Stimulated activated naive B cell treated with anti-CD40 and anti-IgM and Interleukin-4, amounts not matched to agents 10 μg/mL and 1 μg/mL and 100 μg/mL, for 72 hours (primary cell): Measurements from ENCODE around the gene MFN1.

ENCODE experiments used
- ATAC-seq, 2 donors: fragments of 150-1000 bp; cut with Tn5 transposase; replicated peaks; 2 replicates each; pipeline ENCODE4 v1.10.0; 2021; ENCODE audit warnings: moderate library complexity in 1 of 2
- DNase-seq: peaks from one replicate; pipeline ENCODE4 v3.0.0; 2021
- H3K27ac Mint-ChIP-seq: one replicate; pipeline ENCODE4 v1.8.0; 2022; ENCODE audit warnings: mild to moderate bottlenecking, mixed read lengths
- H3K27me3 Mint-ChIP-seq, 2 donors: one replicate each; pipeline ENCODE4 v1.8.0; 2022; ENCODE audit warnings: mixed read lengths in 2 of 2
- H3K36me3 Mint-ChIP-seq, 2 donors: one replicate each; pipeline ENCODE4 v1.8.0; 2022; ENCODE audit warnings: mixed read lengths in 2 of 2, mild to moderate bottlenecking in 1 of 2
- H3K4me1 Mint-ChIP-seq, 2 donors: one replicate each; pipeline ENCODE4 v1.8.0; 2022; ENCODE audit warnings: mixed read lengths in 2 of 2, mild to moderate bottlenecking in 1 of 2
- H3K4me3 Mint-ChIP-seq, 2 donors: one replicate each; pipeline ENCODE4 v1.8.0; 2022; ENCODE audit warnings: mild to moderate bottlenecking in 2 of 2, mixed read lengths in 2 of 2, moderate library complexity in 1 of 2
- H3K9me3 Mint-ChIP-seq, 2 donors: one replicate each; pipeline ENCODE4 v1.8.0; 2022; ENCODE audit warnings: mixed read lengths in 2 of 2, mild to moderate bottlenecking in 1 of 2

The MFN1 gene

GRCh38 chr3:179322286-179323196 is 25.0 kb upstream of the MFN1 start, which contains the start of gene ZNF639:
Gene ZNF639, plus strand, starts transcription at chr3:179323031. Its CDS starts 5,263 bp downstream, at chr3:179328294.
- ATAC-seq (peak; percentile 86 to 90), DNase-seq (peak; percentile 84)
- Mint-ChIP-seq H3K4me1 (peaks cover 17 to 35% of the 10 kb centered on the region in 2 donors), H3K27me3 (no peaks in the 10 kb centered on the region), H3K4me3 (peak within 1 kb of the TSS; percentile 88 to 89), H3K9me3 (no peaks in the 10 kb centered on the region), H3K27ac (peak within 1 kb of the TSS; percentile 94), H3K36me3 (peaks cover 0 to 4% of the 10 kb centered on the region in 2 donors)

DNA sequence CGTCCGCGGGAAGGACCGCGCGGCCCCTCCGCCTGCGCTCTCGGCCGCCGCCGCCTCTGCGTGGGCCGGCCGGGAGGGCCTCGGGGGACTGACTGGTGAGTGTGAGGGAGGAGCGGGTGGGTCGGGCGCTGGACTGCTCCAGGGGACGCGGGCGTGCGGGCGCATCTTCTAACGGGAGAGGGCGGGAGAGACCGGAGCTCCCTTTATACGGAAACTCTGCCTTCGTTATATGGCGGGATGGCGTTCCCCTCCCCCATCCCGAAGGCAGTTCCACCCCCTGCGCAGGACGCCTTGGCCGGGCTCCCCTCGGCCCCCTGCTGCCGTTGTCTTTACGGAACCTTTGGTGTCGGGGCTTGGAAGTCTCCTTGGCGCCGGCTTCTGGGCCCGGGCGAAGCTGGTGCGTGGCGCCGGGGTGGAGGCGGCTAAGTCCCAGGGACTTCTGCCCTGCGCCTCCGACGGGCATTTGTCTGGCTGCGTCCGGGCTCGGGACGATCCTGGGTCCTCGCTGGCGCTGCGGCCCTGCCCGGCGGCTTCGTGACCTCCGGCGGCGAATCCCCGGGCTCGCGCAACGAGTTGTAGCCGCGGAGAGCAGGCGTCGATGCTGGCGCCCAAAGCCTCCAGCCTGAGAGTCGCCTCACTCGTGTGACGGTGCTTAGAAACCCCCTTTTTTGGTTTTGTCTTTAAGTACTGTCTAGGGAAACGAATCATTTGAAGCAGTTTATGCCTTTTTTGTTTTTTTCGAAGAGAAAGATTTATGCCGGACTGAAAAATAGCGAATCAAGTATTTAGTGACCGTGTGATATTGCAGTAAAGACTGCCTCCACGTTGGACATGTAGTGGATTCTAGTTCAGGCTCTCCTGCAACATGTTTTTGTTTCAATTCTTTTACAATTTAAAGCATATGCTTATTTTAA is 24.1 kb upstream of the MFN1 start:
- Mint-ChIP-seq H3K4me1 (peaks cover 17 to 35% of the 10 kb centered on the region in 2 donors), H3K9me3 (no peaks in the 10 kb centered on the region), H3K27ac (peak overlapping the region; percentile 94), H3K36me3 (peaks cover 0 to 4% of the 10 kb centered on the region in 2 donors), H3K4me3 (peak overlapping the region; percentile 84 to 89), H3K27me3 (no peaks in the 10 kb centered on the region)
- DNase-seq (peak; percentile 70), ATAC-seq (peak; percentile 69 to 71)

- Mint-ChIP-seq H3K9me3 (no peaks in the 10 kb centered on the region), H3K4me3 (peak overlapping the region; percentile 84 to 89), H3K36me3 (peaks cover 0 to 8% of the 10 kb centered on the region in 2 donors), H3K27ac (peak overlapping the region; percentile 94), H3K27me3 (no peaks in the 10 kb centered on the region), H3K4me1 (peaks cover 17 to 35% of the 10 kb centered on the region in 2 donors)
- ATAC-seq (no peak), DNase-seq (no peak)
Observed at GRCh38 chr3:179324270-179324754, 23.2 kb upstream of the MFN1 start.

DNA sequence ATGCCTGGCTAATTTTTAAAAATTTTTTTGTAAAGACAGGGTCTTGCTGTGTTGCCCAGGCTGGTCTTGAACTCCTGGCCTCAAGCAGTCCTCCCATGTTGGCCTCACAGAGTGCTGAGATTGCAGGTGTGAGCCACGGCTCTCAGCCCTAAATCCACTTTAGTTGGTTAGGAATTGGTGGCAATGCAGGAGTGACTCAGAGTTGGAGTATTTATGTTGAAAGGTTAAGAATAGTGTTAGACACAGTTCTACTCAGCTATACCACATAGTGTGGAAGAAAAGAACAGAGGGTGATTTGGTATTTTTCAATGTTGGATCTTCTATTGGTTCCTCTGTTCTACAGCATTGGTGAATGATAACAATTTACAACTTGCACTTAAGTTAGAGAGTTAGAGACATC is 17.1 kb upstream of the MFN1 start:
- ATAC-seq, result no peak
- Mint-ChIP-seq H3K27me3 (no peaks in the 10 kb centered on the region), H3K9me3 (no peaks in the 10 kb centered on the region), H3K36me3 (peaks cover 15 to 40% of the 10 kb centered on the region in 2 donors), H3K27ac (no peak overlapping the region), H3K4me3 (no peak overlapping the region), H3K4me1 (peaks cover 0 to 1% of the 10 kb centered on the region in 2 donors)
- no peak for DNase-seq

DNA sequence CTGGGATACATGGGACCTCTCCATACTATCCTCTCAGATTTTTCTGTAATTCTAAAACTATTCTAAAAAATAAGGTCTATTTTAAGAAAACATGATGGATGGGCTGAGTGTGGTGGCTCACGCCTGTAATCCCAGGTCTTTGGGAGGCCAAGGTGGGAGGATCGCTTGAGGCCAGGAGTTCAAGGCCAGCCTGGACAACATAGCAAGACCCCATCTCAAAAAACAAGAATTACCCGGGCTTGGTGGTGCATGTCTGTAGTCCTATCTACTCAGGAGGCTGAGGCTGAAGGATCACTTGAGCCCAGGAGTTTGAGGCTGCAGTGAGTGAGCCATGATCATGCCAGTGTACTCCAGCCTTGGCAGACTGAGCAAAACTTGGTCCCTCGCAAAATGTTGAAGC is 15.3 kb upstream of the MFN1 start:
- no peak for ATAC-seq
- Mint-ChIP-seq H3K4me1 (no peaks in the 10 kb centered on the region), H3K9me3 (no peaks in the 10 kb centered on the region), H3K27me3 (no peaks in the 10 kb centered on the region), H3K4me3 (no peak overlapping the region), H3K27ac (no peak overlapping the region), H3K36me3 (peaks cover 22 to 44% of the 10 kb centered on the region in 2 donors)
- DNase-seq, result no peak

GRCh38 chr3:179333084-179333483 is 14.4 kb upstream of the MFN1 start:
- H3K36me3 Mint-ChIP-seq, result peaks cover 26 to 51% of the 10 kb centered on the region in 2 donors
- H3K4me3 Mint-ChIP-seq, result no peak overlapping the region
- no peaks in the 10 kb centered on the region for H3K4me1 Mint-ChIP-seq
- H3K27me3 Mint-ChIP-seq, result no peaks in the 10 kb centered on the region
- no peak for ATAC-seq
- H3K9me3 Mint-ChIP-seq, result no peaks in the 10 kb centered on the region
- no peak for DNase-seq
- no peak overlapping the region for H3K27ac Mint-ChIP-seq

- no peak overlapping the region for H3K4me3 Mint-ChIP-seq
- DNase-seq (no peak), ATAC-seq (no peak)
- H3K4me1 Mint-ChIP-seq, result no peaks in the 10 kb centered on the region
- H3K27ac Mint-ChIP-seq, result no peak overlapping the region
- no peaks in the 10 kb centered on the region for H3K27me3 Mint-ChIP-seq
- H3K9me3 Mint-ChIP-seq, result no peaks in the 10 kb centered on the region
- H3K36me3 Mint-ChIP-seq, result peaks cover 25 to 45% of the 10 kb centered on the region in 2 donors
Observed at GRCh38 chr3:179336345-179336929, 11.1 kb upstream of the MFN1 start.

GRCh38 chr3:179348325-179349013 is 960 bp downstream of the MFN1 start:
- DNase-seq (peak; percentile 22), ATAC-seq (peak; percentile 82 to 84)
- Mint-ChIP-seq H3K27me3 (no peaks in the 10 kb centered on the region), H3K27ac (peak overlapping the region; percentile 99), H3K36me3 (peaks cover 17 to 19% of the 10 kb centered on the region in 2 donors), H3K4me1 (peaks cover 8 to 29% of the 10 kb centered on the region in 2 donors), H3K9me3 (no peaks in the 10 kb centered on the region), H3K4me3 (peak overlapping the region; percentile 92 to 99)

DNA sequence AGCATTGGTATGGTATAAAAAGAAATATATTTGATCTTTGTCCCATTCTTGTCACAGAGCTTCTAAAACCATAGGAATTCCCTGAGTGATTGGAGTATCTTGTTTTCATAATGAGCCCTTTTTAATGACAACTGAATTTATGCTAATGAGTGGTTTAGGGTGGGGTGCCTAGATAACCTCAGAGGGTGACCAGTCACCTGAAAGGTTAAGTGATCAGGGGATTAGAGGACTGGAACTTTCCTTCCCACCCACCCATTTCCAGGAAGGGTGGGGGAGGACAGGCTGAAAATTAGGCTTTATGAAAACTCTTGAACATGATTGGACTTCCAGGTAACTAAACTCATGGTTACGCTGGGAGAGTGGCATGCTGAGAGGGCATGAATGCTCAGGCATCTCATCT is 8.5 kb downstream of the MFN1 start:
- no peaks in the 10 kb centered on the region for H3K27me3 Mint-ChIP-seq
- ATAC-seq, result no peak
- H3K4me1 Mint-ChIP-seq, result peaks cover 26 to 38% of the 10 kb centered on the region in 2 donors
- DNase-seq, result no peak
- H3K9me3 Mint-ChIP-seq, result no peaks in the 10 kb centered on the region
- H3K36me3 Mint-ChIP-seq, result peaks cover 57 to 58% of the 10 kb centered on the region in 2 donors
- no peak overlapping the region for H3K4me3 Mint-ChIP-seq
- H3K27ac Mint-ChIP-seq, result peak overlapping the region; percentile 80

DNA sequence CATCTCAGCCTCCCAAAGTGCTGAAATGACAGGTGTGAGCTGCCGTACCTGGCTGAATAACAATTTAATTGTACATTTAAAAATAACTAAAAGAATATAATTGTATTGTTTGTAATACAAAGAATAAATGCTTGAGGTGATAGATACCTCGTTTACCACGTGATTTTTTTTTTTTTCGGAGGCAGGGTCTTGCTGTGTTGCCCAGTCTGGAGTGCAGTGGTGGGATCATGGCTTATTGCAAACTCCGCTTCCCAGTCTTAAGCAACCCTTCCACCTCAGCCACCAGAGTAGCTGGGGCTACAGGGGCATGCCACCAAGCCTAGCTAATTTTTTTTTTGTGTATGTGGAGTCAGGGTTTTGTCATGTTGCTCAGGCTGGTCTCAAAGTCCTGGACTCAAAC is 15.8 kb downstream of the MFN1 start:
- H3K4me1 Mint-ChIP-seq, result peaks cover 0 to 3% of the 10 kb centered on the region in 2 donors
- H3K9me3 Mint-ChIP-seq, result no peaks in the 10 kb centered on the region
- peaks cover 31 to 41% of the 10 kb centered on the region in 2 donors for H3K36me3 Mint-ChIP-seq
- DNase-seq (no peak), ATAC-seq (no peak)
- no peak overlapping the region for H3K27ac Mint-ChIP-seq
- H3K4me3 Mint-ChIP-seq, result no peak overlapping the region
- no peaks in the 10 kb centered on the region for H3K27me3 Mint-ChIP-seq

GRCh38 chr3:179369621-179370020 is 22.1 kb downstream of the MFN1 start:
- no peaks in the 10 kb centered on the region for H3K9me3 Mint-ChIP-seq
- no peaks in the 10 kb centered on the region for H3K27me3 Mint-ChIP-seq
- no peak overlapping the region for H3K4me3 Mint-ChIP-seq
- no peak for DNase-seq
- no peaks in the 10 kb centered on the region for H3K4me1 Mint-ChIP-seq
- no peak for ATAC-seq
- H3K36me3 Mint-ChIP-seq, result peaks cover 17 to 29% of the 10 kb centered on the region in 2 donors
- H3K27ac Mint-ChIP-seq, result no peak overlapping the region

GRCh38 chr3:179373938-179374337 is 26.4 kb downstream of the MFN1 start:
- Mint-ChIP-seq H3K9me3 (no peaks in the 10 kb centered on the region), H3K36me3 (peaks cover 13 to 28% of the 10 kb centered on the region in 2 donors), H3K4me3 (no peak overlapping the region), H3K27ac (no peak overlapping the region), H3K4me1 (no peaks in the 10 kb centered on the region), H3K27me3 (no peaks in the 10 kb centered on the region)
- ATAC-seq, result no peak
- DNase-seq, result no peak
